NOMO-1 (cell line): ENCODE data around the gene RUBCNL.
A peak's percentile ranks its signal among the peaks of the same experiment; 100 is the strongest.
"Not testable (repeated sequence)": the region's sequence is repeated elsewhere in the genome, so short reads cannot be mapped to it uniquely, and the experiment has no call there.

Source experiments
- DNase-seq, 2 experiments: peaks; one replicate each; lab custom pipeline; 2025; ENCODE audit not compliant: unreplicated experiment in 2 of 2; lab: John Stamatoyannopoulos, UW

RUBCNL gene

GRCh38 chr13:46387064-46387851, at the start of gene RUBCNL:
Gene RUBCNL (minus strand): TSS chr13:46387252. CDS start chr13:46372475, 14,777 bp downstream.
- DNase-seq: peak; percentile 79

DNA sequence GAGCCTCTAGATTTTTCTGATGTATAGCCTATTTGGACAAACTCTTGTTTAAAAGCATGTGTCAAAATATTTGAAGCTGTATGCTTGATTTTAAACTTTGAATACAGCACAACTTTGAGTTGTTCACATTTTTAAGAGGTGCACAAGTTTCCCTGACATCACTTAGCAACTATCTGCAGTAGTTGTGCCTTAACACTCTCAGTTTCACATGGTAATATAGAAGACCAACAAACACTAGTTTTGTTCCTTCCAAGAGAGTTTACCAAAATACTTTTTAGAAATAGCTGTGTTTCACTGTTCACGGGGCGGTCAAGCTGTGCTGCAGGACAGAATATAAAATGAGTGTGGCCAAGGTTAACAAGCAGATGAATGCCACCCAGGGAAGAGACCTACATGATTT, 42.5 kb upstream of the RUBCNL start:
- DNase-seq: not testable (repeated sequence)

DNA sequence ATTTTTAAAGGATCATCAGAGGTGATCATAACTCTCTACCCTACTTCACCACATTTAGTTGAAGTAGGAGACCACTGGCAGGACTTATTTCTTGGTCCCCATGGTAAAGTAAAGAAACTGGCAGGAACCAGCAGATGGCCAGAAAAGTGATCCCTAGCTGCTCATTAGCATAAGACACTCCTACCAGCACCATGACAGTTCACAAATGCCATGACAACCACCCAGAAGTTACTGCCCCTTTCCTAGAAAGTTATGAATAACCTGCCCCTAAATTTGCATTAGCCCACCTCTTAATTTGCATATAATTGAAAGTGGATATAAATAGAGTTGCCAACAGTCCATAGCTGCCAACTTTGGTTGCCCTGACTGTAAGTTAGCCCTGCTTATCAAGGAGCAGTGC, 18.4 kb upstream of the RUBCNL start:
- peak in 1 of 2 experiments; percentile 48 for DNase-seq

- peak in 1 of 2 experiments; percentile 55 for DNase-seq
Observed at GRCh38 chr13:46404733-46405100, 17.7 kb upstream of the RUBCNL start.

- peak; percentile 80 to 92 for DNase-seq
Observed at GRCh38 chr13:46403851-46404732, 17.0 kb upstream of the RUBCNL start.

DNA sequence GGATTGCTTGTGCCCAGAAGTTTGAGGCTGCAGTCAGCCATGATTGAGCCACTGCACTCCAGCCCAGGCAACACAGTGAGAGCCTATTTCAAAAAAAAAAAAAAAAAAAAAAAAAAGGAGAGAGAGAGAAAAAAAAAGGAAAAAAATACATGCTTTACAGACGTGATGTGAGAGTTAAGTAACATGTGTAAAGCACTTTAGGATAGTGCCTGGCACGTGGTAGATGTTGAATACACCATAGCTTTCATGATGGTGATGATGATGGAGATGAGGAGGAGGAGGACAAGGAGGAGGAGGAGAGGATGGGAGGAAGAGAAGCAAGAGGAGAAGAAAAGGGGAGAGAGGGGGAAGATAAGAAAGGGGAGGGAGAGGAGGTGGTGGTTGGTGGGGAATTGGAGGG, 15.1 kb upstream of the RUBCNL start:
- DNase-seq: no peak

GRCh38 chr13:46401432-46401831, 14.4 kb upstream of the RUBCNL start:
- DNase-seq: peak in 1 of 2 experiments; percentile 59

DNA sequence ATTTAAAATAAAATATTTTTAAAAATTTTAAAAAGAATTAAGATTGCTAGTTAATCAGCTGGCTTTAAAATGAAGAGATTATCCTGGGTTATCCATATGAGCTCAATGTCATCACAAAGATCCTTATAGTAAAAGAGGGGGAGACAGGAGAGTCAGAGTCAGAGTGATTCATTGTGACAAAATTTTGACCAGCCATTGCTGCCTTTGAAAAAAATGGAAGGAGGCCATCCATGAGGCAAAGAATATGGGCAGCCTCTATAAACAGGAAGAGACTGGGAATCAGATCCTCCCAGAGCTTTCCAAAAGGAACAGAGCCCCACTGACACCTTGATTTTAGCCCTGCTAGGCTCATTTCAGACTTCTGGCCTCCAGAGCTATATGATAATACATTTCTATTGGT, 9.3 kb upstream of the RUBCNL start:
- DNase-seq: no peak

DNA sequence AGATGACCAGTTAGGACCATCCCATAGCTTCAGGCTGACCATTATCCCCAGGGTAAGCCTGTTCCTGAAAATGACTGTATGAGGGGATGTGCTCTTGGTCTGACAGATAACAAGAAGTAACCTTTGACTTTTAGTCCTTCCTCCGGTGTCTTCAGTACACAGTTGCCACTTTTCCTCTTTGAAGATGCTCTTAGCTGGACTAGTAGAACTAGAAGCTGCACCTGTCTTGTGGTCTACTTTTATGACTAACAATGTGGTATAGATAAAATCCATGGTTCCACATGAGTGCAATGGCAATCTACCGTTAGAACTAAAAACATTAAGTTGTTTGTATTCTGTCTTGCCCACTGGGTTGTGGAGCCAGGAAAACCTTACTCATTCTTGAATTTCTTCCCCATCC, 5.9 kb upstream of the RUBCNL start:
- DNase-seq: no peak

GRCh38 chr13:46389457-46390451, 2.7 kb upstream of the RUBCNL start:
- peak; percentile 62 to 86 for DNase-seq

DNA sequence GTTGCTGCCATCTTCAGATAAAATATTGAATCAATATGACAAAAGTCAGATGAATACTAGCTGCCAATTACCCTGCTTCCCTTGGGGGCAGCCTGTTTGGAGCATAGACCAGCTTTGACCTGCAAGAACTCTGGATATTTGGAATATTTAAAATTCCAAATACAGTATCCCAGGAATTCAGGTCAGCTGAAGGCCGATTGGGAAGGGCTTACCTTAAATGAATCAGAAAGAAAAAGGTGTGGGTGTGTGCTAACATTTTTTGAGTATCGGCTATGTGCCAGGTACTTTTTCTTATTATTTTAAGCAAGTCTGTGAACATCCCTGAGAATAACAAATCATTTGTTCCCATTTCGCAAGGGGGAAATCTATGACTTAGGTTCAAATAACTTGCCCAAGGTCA, 1.8 kb upstream of the RUBCNL start:
- DNase-seq: no peak

- no peak for DNase-seq
Observed at GRCh38 chr13:46388308-46388707, 1.3 kb upstream of the RUBCNL start.

DNA sequence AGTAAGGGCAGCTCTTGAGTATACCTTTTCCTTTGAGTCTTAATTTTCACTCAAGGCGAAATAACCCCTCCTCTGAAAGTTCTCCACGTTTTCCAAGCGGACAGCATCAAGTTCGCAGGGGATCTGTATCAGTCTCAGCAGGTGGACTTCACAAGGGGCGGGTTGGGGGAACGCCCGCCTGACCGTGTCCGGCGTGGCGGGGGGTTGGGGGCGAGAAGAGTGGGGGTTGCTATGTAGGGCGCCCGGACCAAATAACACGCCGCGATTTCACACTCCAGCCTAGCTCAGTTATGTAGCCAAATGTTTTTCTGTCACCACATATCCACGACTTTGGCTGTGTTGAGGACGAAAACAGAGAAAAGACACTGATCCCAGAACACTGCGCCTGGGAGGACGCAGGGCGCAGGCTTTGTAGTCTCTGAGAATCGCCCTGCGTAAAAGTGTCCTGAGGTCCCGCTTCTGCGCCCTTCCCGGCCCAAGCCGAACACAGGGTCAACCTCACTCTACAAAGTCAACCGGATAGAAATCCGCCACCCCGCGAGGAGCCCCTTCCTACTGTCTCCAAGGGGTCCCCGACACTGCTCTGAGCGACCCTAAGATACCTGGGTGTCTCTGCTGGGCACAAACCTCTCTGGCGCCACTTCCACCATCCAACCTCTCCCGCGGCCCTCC, 524 bp downstream of the RUBCNL start:
- peak in 1 of 2 experiments; percentile 22 for DNase-seq

GRCh38 chr13:46385946-46386345, 1.1 kb downstream of the RUBCNL start:
- DNase-seq: no peak

DNA sequence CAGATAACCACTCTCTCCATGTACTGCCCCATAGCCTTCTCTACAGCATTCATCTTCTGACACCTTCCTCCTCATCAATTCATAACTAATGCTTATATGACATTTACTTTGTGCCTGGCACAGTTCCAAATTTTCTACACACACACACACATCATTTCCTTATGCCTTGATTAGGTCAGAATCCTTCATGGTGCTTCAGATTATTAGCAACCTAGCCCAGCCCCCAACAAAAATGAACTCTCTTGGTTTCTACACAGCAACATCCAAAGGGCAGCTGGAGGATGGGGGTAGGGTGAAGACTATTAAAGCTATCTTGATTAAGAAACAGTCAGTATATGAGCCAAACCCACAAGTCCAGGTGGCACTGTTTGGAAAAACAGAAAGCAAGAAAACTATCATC, 3.7 kb downstream of the RUBCNL start:
- DNase-seq: peak in 1 of 2 experiments; percentile 33

DNA sequence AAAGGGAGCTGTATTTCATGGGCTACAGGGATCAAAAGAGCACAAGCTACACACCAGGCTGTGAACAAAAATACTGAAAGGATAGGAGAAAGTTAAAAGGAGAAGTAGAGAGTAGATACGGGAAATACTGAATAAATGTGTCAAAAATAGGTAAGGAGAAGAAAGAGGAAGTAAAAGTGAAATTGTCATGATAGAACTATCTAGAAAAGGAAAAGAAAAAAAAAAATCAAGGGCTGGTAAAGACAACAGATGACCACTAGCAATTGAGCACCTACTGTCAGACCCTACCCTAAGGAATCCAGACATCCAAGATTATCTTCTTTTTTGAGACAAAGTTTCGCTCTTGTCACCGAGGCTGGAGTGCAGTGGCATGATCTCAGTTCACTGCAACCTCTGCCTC, 4.8 kb downstream of the RUBCNL start:
- peak; percentile 52 to 93 for DNase-seq

DNA sequence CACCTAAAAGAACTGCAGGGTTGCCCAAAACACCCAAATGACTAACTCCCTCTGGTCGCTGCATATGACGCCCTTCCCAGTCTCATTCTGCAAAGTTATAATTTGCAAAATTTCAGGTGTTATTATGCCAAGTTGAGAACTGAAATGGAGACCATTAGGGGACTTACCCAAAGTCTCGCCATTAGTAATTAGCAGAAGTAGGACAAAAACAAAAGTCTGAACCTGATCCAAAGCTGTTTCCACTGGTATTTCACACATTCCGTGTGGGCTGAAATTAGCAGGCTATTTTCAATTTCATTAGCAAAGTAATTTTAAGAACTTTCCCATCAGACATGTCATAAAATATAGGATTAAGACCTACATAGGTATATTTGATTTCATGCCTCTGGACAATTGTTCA, 6.8 kb downstream of the RUBCNL start:
- no peak for DNase-seq

GRCh38 chr13:46379611-46380010, 7.4 kb downstream of the RUBCNL start:
- peak in 1 of 2 experiments; percentile 46 for DNase-seq

GRCh38 chr13:46378411-46378810, 8.6 kb downstream of the RUBCNL start:
- DNase-seq: peak; percentile 50 to 80

DNA sequence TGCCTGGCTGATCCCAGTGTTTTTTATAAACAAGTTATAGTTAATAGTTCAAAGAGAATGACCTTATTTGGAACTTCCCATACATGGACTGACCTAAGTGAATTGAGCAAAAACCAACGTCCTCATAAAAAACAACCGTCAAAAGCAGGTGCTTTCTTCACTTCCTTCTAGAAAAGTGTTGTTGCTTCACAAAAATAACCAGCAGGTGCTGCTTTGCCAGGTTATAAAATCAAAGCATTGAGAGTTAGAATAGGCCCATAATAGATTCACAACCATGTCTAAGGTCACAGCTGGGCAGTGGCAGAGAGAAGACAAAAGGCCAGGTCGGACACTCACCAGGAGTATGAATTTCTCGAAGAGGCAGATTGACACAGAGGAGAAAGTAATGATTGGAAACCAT, 9.5 kb downstream of the RUBCNL start:
- DNase-seq: peak; percentile 48 to 81
